ENCODE data around the gene DRAM1. TPM values are rescaled to one million over a fixed set of nuclear protein-coding genes. Genes with fewer than 3 reads are reported as not detected.

The DRAM1 gene
- total and polyA plus RNA-seq, 9 of the 15 experiments (the other 6 are each of a cell fraction or from before 2014, with no cell fraction given) = 1.4 to 4.3 (median 2.7) TPM

- Histone ChIP-seq H3K27me3 (ENCODE audit: control insufficient read depth in 2 of 2, insufficient read depth in 2 of 2, low read length in 2 of 2) (no peaks in the 10 kb centered on the region), H3K9me3 (replicated peaks; ENCODE audit: control insufficient read depth, insufficient read depth, low read depth, low read length) (no peaks in the 10 kb centered on the region), H3K4me3 (peak overlapping the region; percentile 58), H3K4me2 (ENCODE audit: insufficient read depth, low read length) (peak overlapping the region; percentile 89), H3K4me1 (replicated peaks in 1 of 2; ENCODE audit: control insufficient read depth in 2 of 2, insufficient read depth in 2 of 2, low read length in 2 of 2) (peaks cover 14 to 17% of the 10 kb centered on the region in 2 experiments; a peak in 4 of 5 replicates), H3K27ac (ENCODE audit: extremely low read depth, low read depth, low read length) (no peak overlapping the region; the same call in 2 of the 3 replicates), H3K9ac (ENCODE audit: insufficient read depth in 1 of 2, low read depth in 2 of 2, low read length in 2 of 2) (peak overlapping the region; percentile 8 to 87; a peak in 1 of 4 replicates), H3K36me3 (ENCODE audit: control insufficient read depth, insufficient read depth, low read length) (no peaks in the 10 kb centered on the region), H3K9me1 (ENCODE audit: control insufficient read depth, insufficient read depth, low read length) (no peaks in the 10 kb centered on the region), H3K79me2 (ENCODE audit: control insufficient read depth, insufficient read depth, low read length) (no peaks in the 10 kb centered on the region), H4K20me1 (replicated peaks; ENCODE audit: control insufficient read depth, insufficient read depth, low read length) (no peaks in the 10 kb centered on the region), H2AFZ (ENCODE audit: low read depth, low read length) (peak overlapping the region; percentile 99)
- BruUV-seq (replicated peaks) = TSS peak; percentile 72
- in situ Hi-C loops (cut with MboI) = no loop called here
- 33% methylated on average over 7 of the region's 7 CpGs for WGBS (ENCODE audit: insufficient coverage, low coverage, missing lambda C conversion rate)
- ChIA-PET CTCF (ENCODE audit: low intra/inter-chr PET ratio) (no interaction called here), POLR2A (interaction anchor here (0.7 to 1.6 kb wide), 3 partner anchors 9 to 22 kb away, joined by 4 to 5 read pairs (median 4); no protein-coding TSS in a partner anchor)
- DNase-seq (ENCODE audit: extremely low read depth in 1 of 4, low spot score in 3 of 4) (peak in 1 of 4 experiments; percentile 28), FAIRE-seq (peak; percentile 58), ATAC-seq (no peak; the same call in 2 of the 3 replicates)
- intact Hi-C loops (cut with micrococcal nuclease) = no loop called here
- TF ChIP-seq NR2C1 (IDR thresholded peaks at IDR 0.05) = no peak
- peak; percentile 64 for TF ChIP-seq NR2C1 (tag; IDR thresholded peaks at IDR 0.05)
- TF ChIP-seq SMAD4 (CRISPR knock-in tag; conservative IDR thresholded peaks at IDR 0.05) = no peak
- TF ChIP-seq XRCC4 (IDR thresholded peaks at IDR 0.05; ENCODE audit: extremely low read depth, insufficient read depth, insufficient read length) = no peak
- TF ChIP-seq ZFP36 (IDR thresholded peaks at IDR 0.05; ENCODE audit: low read depth, low read length, partially characterized antibody) = no peak
- peak; percentile 17; the same call in 1 of the 2 replicates for TF ChIP-seq ATF3 (IDR thresholded peaks at IDR 0.05)
- no peak for TF ChIP-seq ATF3 (CRISPR knock-in tag; conservative IDR thresholded peaks at IDR 0.05)
- TF ChIP-seq GTF2E2 (tag; IDR thresholded peaks at IDR 0.05) = 0 out of 2 replicates have a peak, but pooled peaks have one; percentile 5
- TF ChIP-seq CBFA2T3 (IDR thresholded peaks at IDR 0.05) = peak; percentile 2; the same call in 1 of the 2 replicates
- no peak for TF ChIP-seq HMGXB4 (CRISPR knock-in tag; IDR thresholded peaks at IDR 0.05)
- no peak for TF ChIP-seq ZNF197 (CRISPR knock-in tag; IDR thresholded peaks at IDR 0.05; ENCODE audit: low read depth)
Observed at GRCh38 chr12:101878243-101878821, 952 bp downstream of the DRAM1 start.

Data from K562 (cell line).